ENCODE data around the gene GAS2L1.

DNA sequence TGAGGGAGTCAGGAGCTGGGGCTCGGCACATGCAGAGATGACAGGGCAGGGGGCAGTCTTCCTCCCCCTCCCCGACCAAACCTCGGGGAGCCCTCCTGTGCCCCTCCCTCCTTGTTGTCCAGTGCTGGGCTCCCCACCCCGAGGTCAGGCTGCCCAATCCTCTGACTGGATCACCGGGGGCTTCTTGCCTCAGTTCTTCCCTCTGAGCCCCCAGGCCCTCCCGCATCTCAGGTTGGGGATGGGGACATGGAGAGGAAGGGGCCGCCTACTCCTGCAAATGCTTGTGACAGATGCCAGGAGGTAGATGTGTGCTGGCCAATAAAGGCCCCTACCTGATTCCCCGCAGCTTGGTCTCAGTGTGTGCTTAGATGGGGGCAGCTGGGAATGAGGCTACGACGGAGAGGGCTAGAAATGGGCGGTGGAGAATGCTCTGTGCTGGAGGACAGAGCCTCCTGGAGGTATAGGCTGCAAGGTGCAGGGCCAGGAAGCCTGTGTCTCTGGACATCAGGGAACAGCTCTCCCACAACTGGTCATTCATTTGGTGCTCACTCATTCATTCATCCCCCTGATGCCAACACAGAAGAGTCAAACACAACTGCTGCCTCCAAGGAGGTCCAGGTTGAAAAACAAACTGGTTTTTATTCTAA, 47.1 kb upstream of the GAS2L1 start:
- TF ChIP-seq POLR2A (IDR thresholded peaks at IDR 0.05; ENCODE audit: low read depth, low read length) (no peak), POLR2AphosphoS5 (IDR thresholded peaks at IDR 0.05; ENCODE audit: low read depth, low read length) (no peak), TAF1 (IDR thresholded peaks at IDR 0.05; ENCODE audit: borderline replicate concordance, low read depth, low read length) (no peak)

Data from GM12892 (cell line).